ENCODE results near the gene PDSS2.

DNA sequence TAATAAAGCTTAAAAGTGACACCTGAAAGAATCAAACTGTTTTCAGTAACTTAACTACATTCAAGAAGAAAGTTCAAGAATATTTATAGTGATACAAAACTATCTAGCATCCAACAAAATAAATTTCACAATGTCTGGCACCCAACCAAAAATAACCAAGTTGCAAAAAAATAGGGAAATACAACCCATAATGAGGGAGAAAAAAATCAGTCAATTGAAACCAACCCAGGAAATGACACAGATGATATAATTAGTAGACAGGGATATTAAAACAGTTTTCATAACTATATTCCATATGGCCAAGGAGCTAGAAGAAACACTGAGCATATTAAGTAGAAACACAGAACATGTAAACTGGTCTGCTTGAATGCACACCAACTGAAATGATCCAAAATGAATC is 223.9 kb downstream of the PDSS2 start:
- TF ChIP-seq CTCF (IDR thresholded peaks at IDR 0.05) (no peak), POLR2A (IDR thresholded peaks at IDR 0.05) (no peak)
